Measurements from ENCODE around the gene TUBA4A.

The TUBA4A gene

GRCh38 chr2:219206328-219207133 is 47.2 kb downstream of the TUBA4A start, which contains the start of gene ZFAND2B (continued):
- TF ChIP-seq SCRT1 (tag by site-specific recombination; IDR thresholded peaks at IDR 0.05; ENCODE audit: borderline replicate concordance): no peak
- TF ChIP-seq ZFP41 (tag by site-specific recombination; IDR thresholded peaks at IDR 0.05; ENCODE audit: borderline replicate concordance): no peak
- no peak for TF ChIP-seq ZNF350 (tag by site-specific recombination; IDR thresholded peaks at IDR 0.05)
- no peak for TF ChIP-seq ZNF248 (tag by site-specific recombination; IDR thresholded peaks at IDR 0.05)
- no peak for TF ChIP-seq ZNF843 (tag by site-specific recombination; IDR thresholded peaks at IDR 0.05)
- TF ChIP-seq ZSCAN5A (tag by site-specific recombination; IDR thresholded peaks at IDR 0.05): no peak
- no peak for TF ChIP-seq ZNF530 (tag by site-specific recombination; IDR thresholded peaks at IDR 0.05; ENCODE audit: low read depth)
- no peak for TF ChIP-seq ZNF184 (tag by site-specific recombination; IDR thresholded peaks at IDR 0.05)
- peak; percentile 48 for TF ChIP-seq ZNF660 (tag by site-specific recombination; IDR thresholded peaks at IDR 0.05)
- TF ChIP-seq TRIM28 (IDR thresholded peaks at IDR 0.05; ENCODE audit: borderline replicate concordance, low read length): no peak
- no peak for TF ChIP-seq KLF7 (tag by site-specific recombination; IDR thresholded peaks at IDR 0.05; ENCODE audit: borderline replicate concordance)
- no peak for TF ChIP-seq ZNF239 (tag by site-specific recombination; IDR thresholded peaks at IDR 0.05)
- TF ChIP-seq ZNF223 (tag by site-specific recombination; IDR thresholded peaks at IDR 0.05): no peak
- no peak for TF ChIP-seq ZNF274 (IDR thresholded peaks at IDR 0.05; ENCODE audit: low read length)
- TF ChIP-seq ZNF274 (tag by site-specific recombination; IDR thresholded peaks at IDR 0.05; ENCODE audit: borderline replicate concordance): no peak
- 0 out of 2 replicates have a peak, but pooled peaks have one; percentile 22 for TF ChIP-seq PRDM10 (tag by site-specific recombination; IDR thresholded peaks at IDR 0.05)
- TF ChIP-seq ZNF394 (tag by site-specific recombination; IDR thresholded peaks at IDR 0.05; ENCODE audit: borderline replicate concordance): no peak
- TF ChIP-seq ZNF48 (tag by site-specific recombination; IDR thresholded peaks at IDR 0.05): no peak
- TF ChIP-seq ZNF292 (tag by site-specific recombination; IDR thresholded peaks at IDR 0.05; ENCODE audit: borderline replicate concordance, low read depth): no peak
- peak; percentile 65; the same call in 1 of the 2 replicates for TF ChIP-seq GLIS2 (tag by site-specific recombination; IDR thresholded peaks at IDR 0.05)
- no peak for TF ChIP-seq ZNF704 (tag by site-specific recombination; IDR thresholded peaks at IDR 0.05)
- no peak for TF ChIP-seq BCL6B (tag by site-specific recombination; IDR thresholded peaks at IDR 0.05)
- TF ChIP-seq KLF8 (tag by site-specific recombination; IDR thresholded peaks at IDR 0.05): peak; percentile 78
- peak; percentile 80 for TF ChIP-seq SP3 (tag by site-specific recombination; IDR thresholded peaks at IDR 0.05)
- no peak for TF ChIP-seq ZNF670 (tag by site-specific recombination; IDR thresholded peaks at IDR 0.05; ENCODE audit: low read depth)
- TF ChIP-seq ZNF585B (tag by site-specific recombination; IDR thresholded peaks at IDR 0.05): no peak
- no peak for TF ChIP-seq ZXDB (tag by site-specific recombination; IDR thresholded peaks at IDR 0.05)
- TF ChIP-seq ZBTB7A (tag by site-specific recombination; IDR thresholded peaks at IDR 0.05; ENCODE audit: low read depth): no peak
- no peak for TF ChIP-seq ZNF24 (tag by site-specific recombination; IDR thresholded peaks at IDR 0.05)
- TF ChIP-seq SALL2 (tag by site-specific recombination; IDR thresholded peaks at IDR 0.05; ENCODE audit: borderline replicate concordance): no peak
- TF ChIP-seq ZNF513 (tag by site-specific recombination; IDR thresholded peaks at IDR 0.05): no peak
- TF ChIP-seq ZNF211 (tag by site-specific recombination; IDR thresholded peaks at IDR 0.05; ENCODE audit: low read depth): no peak
- TF ChIP-seq ZNF785 (tag by site-specific recombination; IDR thresholded peaks at IDR 0.05): no peak
